ENCODE measurements around the gene NOL7. TPM values are rescaled to one million over a fixed set of nuclear protein-coding genes. Genes with fewer than 3 reads are reported as not detected.

NOL7 gene
- total and polyA plus RNA-seq, 2 experiments from 2014 or later = 97.2 to 251 TPM

- no peak for TF ChIP-seq ZNF462 (CRISPR knock-in tag; IDR thresholded peaks at IDR 0.05)
- TF ChIP-seq CREB1 (CRISPR knock-in tag; IDR thresholded peaks at IDR 0.05; ENCODE audit: low read depth) = no peak
- TF ChIP-seq EZH2 (IDR thresholded peaks at IDR 0.05; ENCODE audit: low read depth, unreplicated experiment) = no peak
- TF ChIP-seq EZH2phosphoT487 (IDR thresholded peaks at IDR 0.05; ENCODE audit: unreplicated experiment) = no peak
These were observed 53.3 kb downstream of the NOL7 start (continued) for GRCh38 chr6:13668291-13668928.

GRCh38 chr6:13669476-13669875 is 54.3 kb downstream of the NOL7 start:
- Mint-ChIP-seq H3K27me3 (ENCODE audit: insufficient read depth, low read depth, poor library complexity) (peaks cover 4% of the 10 kb centered on the region), H3K4me3 (no peak overlapping the region), H3K9me3 (no peaks in the 10 kb centered on the region), H3K4me1 (peaks cover 42% of the 10 kb centered on the region), H3K27ac (peak overlapping the region; percentile 78), H3K36me3 (ENCODE audit: low read depth) (peaks cover 3% of the 10 kb centered on the region; the same call in 2 of the 3 replicates)
- DNase-seq (ENCODE audit: low spot score) (peak; percentile 30), ATAC-seq (peak; percentile 74)
- Histone ChIP-seq H3K36me3 (ENCODE audit: insufficient read depth) (no peaks in the 10 kb centered on the region), H3K27me3 (ENCODE audit: insufficient read depth) (no peaks in the 10 kb centered on the region), H2AFZ (no peak overlapping the region), H3F3A (replicated peaks; ENCODE audit: low read depth) (no peaks in the 10 kb centered on the region), H3K9me2 (ENCODE audit: insufficient read depth) (no peaks in the 10 kb centered on the region), H3K4me3 (no peak overlapping the region), H3K27ac (ENCODE audit: low read depth) (no peak overlapping the region), H4K20me1 (replicated peaks; ENCODE audit: insufficient read depth) (peaks cover under 1% of the 10 kb centered on the region), H3K4me1 (ENCODE audit: insufficient read depth) (peaks cover 15% of the 10 kb centered on the region), H3K4me2 (no peak overlapping the region), H3K79me2 (replicated peaks; ENCODE audit: insufficient read depth) (peaks cover 100% of the 10 kb centered on the region)
- TF ChIP-seq NANOG (IDR thresholded peaks at IDR 0.05; ENCODE audit: borderline replicate concordance) (no peak), CREB1 (CRISPR knock-in tag; IDR thresholded peaks at IDR 0.05; ENCODE audit: low read depth) (no peak), EZH2 (IDR thresholded peaks at IDR 0.05; ENCODE audit: low read depth, unreplicated experiment) (no peak)

Other genes starting within 250 kb of the NOL7 start
- gene GFOD1, start 127.7 kb upstream of the NOL7 start, total RNA-seq (2014; rRNA removed; shearing (Covaris generic)) = 12.8 and 13.1 TPM in 2 replicates
- gene GFOD1, start 127.7 kb upstream of the NOL7 start, polyA plus RNA-seq (2016; fragmentation: Nextera tagmentation; extraction: Ambion mirVana) = 4.1 and 4.9 TPM in 2 replicates
- gene SIRT5, start 40.7 kb upstream of the NOL7 start, total RNA-seq (2014; rRNA removed; shearing (Covaris generic)) = 11.8 and 13.1 TPM in 2 replicates
- gene SIRT5, start 40.7 kb upstream of the NOL7 start, polyA plus RNA-seq (2016; fragmentation: Nextera tagmentation; extraction: Ambion mirVana) = 7.4 and 9.8 TPM in 2 replicates
- 31.8 and 33.6 TPM in 2 replicates for gene RANBP9, start 96.5 kb downstream of the NOL7 start, total RNA-seq (2014; rRNA removed; shearing (Covaris generic))
- 11.9 and 12.1 TPM in 2 replicates for gene RANBP9, start 96.5 kb downstream of the NOL7 start, polyA plus RNA-seq (2016; fragmentation: Nextera tagmentation; extraction: Ambion mirVana)
- gene MCUR1, start 199.2 kb downstream of the NOL7 start, total RNA-seq (2014; rRNA removed; shearing (Covaris generic)) = 20.3 and 21.0 TPM in 2 replicates
- 63.5 and 65.3 TPM in 2 replicates for gene MCUR1, start 199.2 kb downstream of the NOL7 start, polyA plus RNA-seq (2016; fragmentation: Nextera tagmentation; extraction: Ambion mirVana)